ENCODE data around the gene COX7B.

GRCh38 chrX:77946571-77946970, 47.3 kb downstream of the COX7B start:
- TF ChIP-seq CTCF (IDR thresholded peaks at IDR 0.05; ENCODE audit: extremely low read depth in 1 of 2, insufficient read depth in 1 of 2, low read depth in 1 of 2, low read length in 2 of 2) (no peak), POLR2A (IDR thresholded peaks at IDR 0.05; ENCODE audit: low read depth, low read length) (no peak), MAX (IDR thresholded peaks at IDR 0.05; ENCODE audit: insufficient read depth, insufficient read length) (no peak), MYC (IDR thresholded peaks at IDR 0.05; ENCODE audit: low read depth, low read length) (no peak), FOS (IDR thresholded peaks at IDR 0.05; ENCODE audit: borderline replicate concordance, insufficient read depth, low read length) (no peak), EZH2 (IDR thresholded peaks at IDR 0.05; ENCODE audit: borderline replicate concordance, low read depth, low read length, severe bottlenecking) (no peak), POLR2AphosphoS5 (IDR thresholded peaks at IDR 0.05; ENCODE audit: insufficient read depth, low read depth, low read length) (no peak), GATA2 (IDR thresholded peaks at IDR 0.05; ENCODE audit: insufficient read depth, insufficient read length, low read depth, low read length) (no peak)

Data from endothelial cell of umbilical vein (primary cell).